Measurements from ENCODE around the gene MPP2.
"Not testable (repeated sequence)": the region's sequence is repeated elsewhere in the genome, so short reads cannot be mapped to it uniquely, and the experiment has no call there.

Gene MPP2

DNA sequence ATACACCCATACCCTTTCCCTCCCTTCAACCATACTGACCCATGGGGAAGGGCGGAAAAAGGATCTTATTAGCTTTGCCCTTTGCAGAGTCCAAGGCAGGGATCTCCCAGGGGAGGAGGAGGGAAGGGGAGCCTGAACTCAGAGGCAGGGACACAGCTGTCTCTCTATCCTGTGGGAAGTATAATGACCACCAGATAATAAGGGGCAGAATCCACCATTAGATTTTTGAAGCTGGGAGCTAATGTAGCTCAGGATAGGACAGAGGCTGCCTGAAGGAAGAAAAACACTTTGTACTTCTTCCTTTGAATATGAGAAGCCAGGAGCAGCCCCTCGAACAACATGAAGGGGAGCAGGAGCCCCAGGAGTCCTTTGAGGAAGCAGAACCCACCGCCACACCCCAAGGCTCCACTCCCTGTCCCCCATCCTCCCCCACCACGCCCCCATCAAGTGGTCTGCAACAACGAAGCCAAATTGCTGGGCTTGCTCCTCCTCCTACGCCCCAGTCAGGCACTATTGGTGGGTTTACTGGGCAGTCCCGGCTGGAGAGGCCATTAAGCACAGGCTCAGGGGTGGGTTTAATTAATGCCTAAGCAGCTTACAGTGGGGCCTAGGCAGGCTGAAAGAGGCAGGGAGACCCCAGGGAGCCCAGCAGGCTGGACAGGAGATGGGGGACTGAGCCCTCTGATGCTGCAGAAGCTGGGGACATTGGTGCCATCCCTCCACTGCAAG is 5.3 kb downstream of the MPP2 start:
- DNase-seq (ENCODE audit: low spot score): no peak

DNA sequence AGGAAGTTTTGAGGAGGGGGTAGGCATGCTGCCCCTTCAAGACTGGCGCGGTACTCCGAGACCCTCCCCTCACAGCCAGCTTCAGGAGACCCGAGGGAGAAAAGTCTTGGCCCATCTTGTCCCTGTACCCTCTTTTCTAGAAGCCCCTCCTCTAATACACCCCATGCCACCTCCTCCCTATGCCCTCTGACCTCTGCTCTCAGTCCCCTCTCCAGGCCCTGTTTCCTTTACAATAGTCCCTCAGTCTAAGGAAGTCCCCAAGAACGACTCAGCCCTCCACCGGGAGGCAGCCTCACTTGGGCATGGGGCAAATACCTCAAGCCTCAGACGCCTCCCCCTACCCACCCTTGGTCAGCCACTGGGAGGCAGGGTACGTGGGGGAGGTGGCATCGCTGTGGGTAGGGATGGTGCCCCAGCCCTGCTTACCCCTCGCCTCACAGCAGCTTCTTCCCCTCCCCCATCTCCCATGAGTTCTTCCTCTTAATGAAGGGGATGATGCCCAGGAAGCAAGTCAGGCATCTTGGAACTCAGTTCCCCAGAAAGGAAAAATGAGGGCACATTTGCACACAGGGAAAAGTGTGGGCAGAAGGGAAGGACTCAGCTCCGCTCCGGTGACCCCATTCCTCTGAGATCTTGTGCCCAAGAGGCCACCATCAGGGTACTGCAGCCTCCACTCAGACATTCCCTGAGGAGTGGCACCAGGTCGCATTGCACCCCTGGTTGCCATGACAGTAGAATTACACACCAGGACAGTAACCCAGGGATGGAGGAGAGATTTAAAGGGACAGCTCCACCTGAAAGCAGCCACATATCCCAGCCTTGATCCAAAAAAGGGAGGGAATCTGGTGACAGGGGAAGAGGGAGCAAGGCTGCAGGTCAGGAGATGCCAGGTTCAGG is 6.2 kb downstream of the MPP2 start:
- no peak for DNase-seq (ENCODE audit: low spot score)

DNA sequence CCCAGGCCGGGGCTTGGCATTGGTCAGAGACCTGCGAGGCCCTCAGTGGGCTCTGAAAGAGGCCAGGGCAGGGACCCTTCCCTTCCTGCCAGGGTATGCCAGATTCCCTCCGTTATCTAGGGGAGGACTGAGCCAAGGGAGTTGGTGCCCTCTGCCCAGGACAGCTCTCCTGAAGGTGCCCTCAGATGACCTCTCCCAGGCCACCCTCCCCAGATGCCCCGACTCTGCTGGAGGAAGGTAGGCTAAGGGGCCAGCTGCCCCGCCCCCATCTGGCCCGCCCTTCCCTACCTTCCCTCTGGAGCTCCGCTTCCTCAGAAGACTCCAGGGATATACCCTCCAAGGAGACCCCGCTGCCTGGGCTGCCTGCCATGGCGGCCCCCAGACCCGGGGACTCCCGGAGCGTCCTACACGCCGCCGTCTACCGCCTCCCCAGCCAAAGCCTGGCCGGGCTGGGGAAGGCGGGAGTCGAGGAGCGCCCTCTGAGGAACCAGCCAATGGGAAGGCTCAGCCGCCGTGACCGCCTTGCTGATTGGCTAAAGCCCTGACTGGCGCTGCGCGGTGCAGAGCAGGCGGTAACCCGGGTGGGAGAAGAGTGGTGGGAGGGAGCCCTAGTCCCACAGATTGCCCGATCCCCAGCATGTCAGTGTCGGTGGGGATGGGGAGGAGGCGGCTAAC is 7.0 kb downstream of the MPP2 start:
- DNase-seq (ENCODE audit: low spot score): peak; percentile 93

DNA sequence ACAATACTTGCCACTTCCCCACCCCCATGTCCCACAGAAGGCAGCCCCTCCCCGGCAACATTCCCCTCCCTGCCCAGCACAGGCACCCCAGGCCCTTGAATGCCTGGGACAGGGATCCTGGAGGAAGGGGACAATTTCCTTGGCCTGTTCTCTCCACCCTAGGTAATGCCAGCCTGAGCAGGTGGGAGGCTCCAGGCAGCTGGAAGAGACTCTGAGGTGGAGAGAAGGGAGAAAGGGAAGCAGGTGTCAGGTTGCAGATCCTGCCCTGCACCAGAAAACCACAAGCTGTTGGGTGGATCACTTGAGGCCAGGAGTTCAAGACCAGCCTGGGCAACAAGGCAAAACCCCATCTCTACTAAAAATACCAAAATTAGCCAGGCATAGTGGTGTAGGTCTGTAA is 8.9 kb downstream of the MPP2 start:
- DNase-seq (ENCODE audit: low spot score): no peak

DNA sequence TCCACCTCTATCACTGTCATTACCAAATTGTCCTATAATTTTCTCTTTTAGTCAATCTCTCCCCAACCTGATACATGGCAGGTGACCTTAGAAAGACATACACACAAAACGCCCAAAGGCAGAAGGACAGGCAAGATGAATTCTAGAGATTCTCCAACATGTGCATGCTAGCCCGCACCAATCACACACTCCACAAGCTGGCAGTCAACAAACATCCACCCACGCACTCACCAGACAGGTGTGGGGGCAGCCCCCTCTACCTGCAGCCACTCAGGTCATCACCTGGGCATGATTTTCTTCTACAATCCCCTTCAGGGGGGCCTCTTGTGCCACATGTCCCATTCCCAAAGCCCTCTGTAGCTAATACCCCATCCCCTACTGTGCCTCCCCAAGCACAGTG is 9.5 kb downstream of the MPP2 start:
- DNase-seq (ENCODE audit: low spot score): no peak

DNA sequence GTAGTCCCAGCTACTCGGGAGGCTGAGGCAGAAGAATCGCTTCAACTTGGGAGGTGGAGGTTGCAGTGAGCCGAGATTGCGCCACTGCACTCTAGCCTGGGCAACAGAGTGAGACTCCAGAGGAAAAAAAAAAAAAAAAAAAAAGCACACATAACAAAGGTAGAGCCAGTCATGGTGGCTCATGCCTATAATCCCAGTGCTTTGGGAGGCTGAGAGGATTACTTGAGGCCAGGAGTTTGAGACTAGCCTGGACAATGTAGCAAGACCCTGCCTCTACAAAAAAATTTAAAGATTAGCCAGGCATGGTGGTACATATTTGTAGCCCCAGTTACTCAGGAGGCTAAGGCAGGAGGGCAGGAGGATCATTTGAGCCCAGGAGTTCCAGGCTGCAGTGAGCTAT is 12.8 kb downstream of the MPP2 start:
- DNase-seq (ENCODE audit: low spot score): not testable (repeated sequence)

DNA sequence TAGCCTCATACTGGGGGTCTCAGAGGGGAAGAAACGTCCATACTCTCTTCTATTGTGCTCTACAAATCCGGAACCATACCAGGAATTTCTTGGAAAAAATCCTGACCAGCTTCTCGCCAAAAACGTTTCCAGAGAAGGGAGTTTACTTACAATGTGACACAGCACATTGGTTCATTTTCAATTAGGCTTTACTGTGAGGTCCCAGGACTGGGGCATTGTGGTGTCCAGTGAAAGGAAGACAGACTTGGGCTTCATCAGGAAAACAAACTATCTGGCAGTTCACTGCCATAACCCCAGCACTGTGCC is 14.7 kb downstream of the MPP2 start:
- no peak for DNase-seq (ENCODE audit: low spot score)

DNA sequence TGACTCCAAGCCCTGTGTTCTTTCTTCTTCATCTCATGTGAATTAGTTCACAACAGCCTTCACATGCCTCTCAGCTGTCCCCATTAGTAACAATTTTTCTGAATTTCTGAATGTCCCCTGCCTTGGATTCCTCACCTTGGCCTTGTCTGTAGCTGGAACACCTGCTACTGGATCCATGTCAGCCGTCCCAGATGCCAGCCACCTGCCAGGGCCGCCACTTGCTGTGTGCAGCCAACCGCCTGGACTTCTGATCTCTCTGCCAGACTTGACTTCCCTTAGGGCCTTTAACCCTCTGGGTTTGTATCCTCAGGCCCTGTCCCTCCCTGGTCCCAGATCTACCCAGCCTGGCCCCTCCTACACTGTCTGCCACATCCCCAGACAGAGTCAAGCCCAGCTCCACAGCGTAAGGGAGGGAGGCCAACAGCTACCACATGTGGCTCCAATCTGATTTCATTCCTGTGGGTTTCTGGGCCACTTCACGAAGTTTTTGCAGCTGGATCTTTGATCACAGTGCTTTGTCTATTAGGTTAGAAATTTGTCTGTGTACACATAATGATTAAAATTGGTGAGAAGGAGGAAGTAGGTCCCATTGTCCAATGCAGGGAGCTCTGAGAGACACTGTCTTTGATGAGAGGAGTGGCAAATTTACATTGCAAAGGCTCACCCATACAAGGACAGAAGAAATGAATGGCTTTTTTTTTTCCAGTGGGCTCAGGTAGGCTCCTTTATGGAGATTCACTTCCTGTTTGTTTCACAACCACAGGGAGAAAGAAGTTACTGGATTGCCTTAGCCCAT is 15.3 kb downstream of the MPP2 start:
- no peak for DNase-seq (ENCODE audit: low spot score)

DNA sequence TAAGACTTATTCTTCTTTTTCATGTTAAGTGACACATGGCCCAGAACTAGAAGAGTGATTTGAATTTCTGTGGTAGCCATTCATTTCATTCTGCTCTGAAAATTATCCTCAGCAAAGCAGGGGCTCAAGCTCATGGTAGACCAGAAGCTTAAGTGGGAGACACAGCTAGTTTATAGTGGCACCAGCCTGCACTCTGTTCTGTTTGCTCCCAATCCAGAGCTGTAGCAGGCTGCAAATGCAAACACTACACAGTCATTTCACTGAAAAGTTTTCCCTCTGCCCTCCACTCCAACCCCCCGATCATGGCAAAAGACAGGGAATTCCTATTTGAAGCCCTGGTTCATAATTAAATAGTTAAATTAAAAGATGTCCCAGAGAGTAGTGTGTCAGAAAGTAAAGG is 17.1 kb downstream of the MPP2 start:
- no peak for DNase-seq (ENCODE audit: low spot score)

DNA sequence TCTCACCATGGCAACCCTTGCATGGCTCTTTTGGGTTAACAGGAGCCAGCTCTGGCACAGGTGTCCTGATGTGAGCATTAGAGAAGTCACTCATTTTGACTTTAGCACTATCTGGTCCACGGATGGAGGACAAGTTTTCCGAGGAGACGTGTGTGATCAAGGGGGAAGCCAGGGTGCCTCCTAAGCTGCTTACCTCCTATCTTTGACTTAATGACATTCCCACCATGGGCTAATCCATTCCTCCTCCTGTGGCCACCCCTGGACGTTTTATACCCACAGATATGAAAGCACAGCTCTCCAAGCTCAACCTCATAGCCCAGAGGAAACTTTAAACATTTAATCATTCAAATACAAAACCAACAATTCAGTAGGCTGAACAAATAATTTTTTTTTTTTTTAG is 18.8 kb downstream of the MPP2 start:
- DNase-seq (ENCODE audit: low spot score): no peak

DNA sequence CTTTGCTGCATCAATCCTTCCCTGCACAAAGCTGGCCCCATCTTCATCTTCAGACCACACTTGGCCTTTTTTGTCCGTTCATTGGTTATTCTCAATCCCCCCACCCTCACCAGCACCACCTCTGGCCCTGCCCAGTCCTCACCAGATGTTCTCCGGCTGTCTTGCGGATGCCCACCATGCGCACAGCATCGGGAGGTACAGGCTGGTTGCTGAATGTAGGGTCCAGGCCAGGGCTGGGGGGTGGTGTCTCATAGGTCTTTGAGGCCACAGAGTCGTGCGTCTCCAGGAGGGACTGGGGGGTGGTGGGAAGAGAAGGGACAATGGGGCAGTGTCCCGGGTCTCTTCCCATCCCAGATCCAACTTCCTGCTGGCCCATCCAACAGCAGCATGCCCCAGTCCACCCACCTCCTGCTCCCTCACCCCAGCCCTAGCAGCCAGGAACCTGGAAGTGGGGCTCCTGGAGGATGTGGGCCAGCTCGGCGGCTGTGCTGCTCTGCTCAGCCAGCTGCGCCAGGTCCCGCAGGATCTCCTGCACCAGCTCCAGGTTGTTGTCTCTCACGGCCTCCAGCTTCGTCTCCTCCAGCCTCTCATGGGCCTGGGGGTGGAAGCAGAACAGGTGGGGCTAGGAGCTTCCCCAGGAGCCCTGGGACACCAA is 24.4 kb downstream of the MPP2 start:
- DNase-seq (ENCODE audit: low spot score): no peak

DNA sequence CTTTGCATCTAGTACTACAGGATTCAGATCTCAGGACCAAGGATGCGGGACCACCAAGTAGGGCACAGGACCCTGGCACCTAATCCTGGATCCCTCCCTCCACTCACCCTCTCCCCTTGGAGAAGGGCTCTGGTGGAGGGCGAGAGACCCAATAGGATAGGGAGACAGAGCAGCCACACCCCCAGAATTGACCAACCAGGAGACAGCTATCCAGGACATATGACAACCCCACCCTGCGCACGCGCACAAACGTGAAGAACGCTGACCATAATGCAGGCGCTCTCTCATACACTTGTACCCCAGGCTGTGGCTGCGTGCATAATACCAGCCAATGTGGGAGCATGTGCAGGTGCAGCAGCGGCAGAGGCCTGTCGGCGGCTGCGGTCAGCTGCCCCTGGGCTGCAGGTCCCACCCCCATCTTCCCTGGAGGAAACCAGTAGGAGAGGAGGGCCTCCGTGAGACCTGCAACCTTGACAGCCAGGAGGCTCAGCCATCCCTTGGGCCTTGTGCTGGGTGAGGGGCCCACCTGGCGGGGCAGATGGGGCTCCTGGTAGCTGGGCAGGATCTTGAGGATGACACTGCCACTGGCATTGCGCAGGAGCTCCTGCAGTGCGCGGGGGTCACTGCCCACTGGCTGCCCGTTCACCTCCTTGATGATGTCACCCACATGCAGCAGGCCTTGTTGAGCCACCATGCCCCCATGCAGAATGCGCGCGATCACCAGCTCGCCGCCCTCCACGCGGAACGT is 25.4 kb downstream of the MPP2 start:
- DNase-seq (ENCODE audit: low spot score): no peak

DNA sequence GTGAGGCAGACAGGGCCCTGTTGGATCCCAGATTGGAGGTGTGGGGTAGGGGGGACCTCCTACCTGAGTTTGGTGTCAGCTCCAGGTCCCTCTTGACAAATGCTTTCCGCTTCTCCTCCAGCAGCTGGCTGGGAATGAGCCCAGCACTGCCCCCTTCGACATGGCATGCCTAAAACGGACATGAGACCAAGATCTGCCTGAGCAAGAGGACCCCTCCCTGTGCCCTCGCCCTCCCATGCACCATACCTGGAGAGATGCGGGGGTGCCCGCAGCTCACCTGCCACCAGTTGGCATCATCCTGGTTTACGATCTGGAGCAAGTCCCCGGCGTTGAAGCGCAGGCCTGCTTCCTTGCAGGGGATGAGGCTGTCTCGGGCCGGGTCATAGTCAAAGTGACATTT is 26.2 kb downstream of the MPP2 start:
- DNase-seq (ENCODE audit: low spot score): no peak

DNA sequence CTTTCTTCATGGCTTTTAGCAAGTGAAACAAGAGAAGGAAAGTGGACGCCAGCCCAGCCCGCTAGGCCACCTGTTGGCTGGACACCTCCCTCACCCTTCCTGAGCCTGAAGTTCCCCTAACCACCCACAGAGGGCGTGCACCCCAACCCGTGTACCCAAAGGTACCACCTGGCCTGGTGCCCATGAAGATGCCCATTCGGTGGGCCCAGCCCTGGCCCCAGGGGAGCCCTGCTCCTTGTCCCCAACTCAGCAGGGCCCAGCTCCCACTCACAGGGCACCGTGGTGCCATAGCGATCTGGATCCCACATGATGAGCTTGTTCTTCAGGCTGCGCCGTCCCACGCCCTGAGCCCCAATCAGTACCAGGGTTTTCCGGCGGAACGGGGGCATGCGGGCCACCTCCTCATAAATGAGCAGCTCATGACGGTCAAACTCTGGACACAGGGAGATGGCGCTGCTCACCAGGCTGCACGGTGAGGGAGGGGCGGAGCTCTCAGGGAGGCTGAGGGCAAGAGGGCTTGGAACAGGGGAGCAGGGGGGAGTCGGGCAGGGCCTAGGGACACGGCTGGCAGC is 26.8 kb downstream of the MPP2 start:
- DNase-seq (ENCODE audit: low spot score): no peak

DNA sequence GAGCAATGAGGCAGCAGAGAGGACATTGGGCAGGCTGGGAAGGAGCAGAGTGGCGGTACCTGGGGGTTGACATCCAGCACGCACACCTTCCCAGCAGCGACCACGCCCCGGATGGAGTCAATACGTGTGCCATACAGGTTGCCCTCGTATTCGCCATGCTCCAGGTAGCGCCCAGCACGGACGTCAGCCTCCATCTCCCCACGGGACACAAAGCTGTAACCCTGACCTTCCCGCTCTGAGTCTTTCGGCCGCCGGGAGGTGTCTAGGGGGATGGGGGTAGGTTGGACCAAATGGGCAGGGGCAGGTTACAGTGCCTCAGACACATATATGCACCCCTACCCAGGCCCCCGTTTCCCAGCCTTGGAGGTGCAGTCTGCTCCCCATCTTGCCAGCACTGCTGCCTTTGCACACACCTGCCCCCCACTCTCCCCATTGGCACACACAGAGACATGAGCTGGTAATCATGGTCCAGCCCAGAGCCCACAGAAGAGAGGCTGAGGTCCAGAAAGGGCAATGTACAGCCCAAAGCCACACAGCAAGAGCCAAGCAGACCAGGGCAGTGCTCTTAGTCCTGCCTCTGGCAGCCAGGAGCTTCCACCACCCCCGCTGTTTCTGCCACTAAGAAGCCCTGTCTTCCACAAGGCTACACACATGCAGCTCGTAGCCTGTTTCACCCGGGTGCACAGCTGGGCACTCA is 27.5 kb downstream of the MPP2 start:
- DNase-seq (ENCODE audit: low spot score): no peak

DNA sequence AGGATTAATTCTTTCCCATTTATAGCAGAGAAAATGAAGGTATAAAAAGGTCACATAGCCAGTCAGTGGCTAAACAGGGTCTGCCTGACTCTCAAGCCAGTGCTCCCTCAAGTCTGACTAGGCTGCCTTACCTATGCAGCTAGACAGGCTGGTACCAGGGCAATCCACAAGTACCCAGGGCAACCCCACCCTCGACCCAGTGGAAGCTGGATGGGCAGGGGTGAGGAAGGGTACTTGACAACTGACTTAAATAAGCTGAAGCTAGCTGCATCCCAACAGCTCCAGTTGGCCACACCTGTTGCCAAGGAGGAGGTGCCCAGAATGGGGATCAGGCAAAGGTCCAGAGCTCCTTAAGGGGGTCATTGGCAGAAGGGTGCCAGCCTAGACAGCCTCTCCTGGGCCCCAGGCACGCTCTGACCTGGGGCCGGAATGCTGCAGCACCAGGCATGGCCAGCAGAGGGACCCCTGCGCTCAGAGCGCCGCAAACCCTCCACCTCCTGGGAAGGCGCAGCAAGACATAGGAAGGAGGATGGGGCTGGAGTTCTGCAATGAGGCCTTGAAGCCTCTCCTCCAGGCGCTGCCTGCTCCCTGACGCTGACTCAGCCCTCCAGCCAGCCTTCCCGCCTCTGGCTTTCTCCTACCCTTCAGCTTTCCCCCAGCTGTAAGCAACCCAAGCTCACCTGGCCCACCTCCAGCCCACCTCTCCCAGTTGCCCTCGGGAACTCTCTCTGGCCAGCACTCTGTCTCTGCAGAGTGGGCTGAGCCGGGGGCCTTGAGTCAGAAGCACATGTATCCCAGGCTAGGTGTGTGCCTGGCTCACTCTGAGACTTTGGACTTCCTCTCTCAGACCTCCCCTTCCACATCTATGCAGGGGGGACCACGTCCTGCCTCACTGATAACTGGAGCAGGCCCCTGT is 28.8 kb downstream of the MPP2 start:
- DNase-seq (ENCODE audit: low spot score): peak; percentile 78

DNA sequence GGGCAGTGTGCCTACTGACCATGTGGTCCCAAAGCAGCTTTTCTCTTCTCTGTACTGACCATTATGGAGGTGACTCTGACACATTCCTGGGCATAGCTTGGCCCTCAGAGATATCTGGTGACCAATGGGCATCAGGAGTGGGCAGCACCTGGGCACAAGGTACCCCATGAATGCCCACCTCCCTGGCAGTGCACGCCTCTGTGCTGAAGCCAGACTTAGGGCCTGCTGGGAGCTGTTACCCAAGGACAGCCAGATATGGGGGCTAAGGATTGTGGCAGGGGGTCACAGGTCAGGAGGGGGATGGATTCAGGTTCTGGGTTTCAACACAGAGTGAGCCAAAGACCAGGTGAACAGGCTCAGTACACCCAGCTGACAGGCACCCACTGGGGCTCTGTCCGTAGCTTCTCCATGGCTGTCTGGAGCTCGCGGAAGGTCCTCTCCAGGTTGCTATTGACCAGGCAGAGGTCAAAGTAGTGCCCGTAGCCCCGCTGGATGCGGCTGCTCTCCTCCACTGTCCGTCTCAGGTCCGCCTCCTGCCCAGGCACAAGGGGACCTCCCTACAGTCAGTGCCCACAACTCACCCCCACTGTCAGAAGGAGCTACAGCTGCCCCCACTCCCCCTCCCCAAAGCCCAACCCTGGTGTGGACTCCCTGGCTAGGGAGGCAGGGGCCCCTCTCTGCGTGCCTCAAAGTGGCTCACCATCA is 29.7 kb downstream of the MPP2 start:
- DNase-seq (ENCODE audit: low spot score): no peak

DNA sequence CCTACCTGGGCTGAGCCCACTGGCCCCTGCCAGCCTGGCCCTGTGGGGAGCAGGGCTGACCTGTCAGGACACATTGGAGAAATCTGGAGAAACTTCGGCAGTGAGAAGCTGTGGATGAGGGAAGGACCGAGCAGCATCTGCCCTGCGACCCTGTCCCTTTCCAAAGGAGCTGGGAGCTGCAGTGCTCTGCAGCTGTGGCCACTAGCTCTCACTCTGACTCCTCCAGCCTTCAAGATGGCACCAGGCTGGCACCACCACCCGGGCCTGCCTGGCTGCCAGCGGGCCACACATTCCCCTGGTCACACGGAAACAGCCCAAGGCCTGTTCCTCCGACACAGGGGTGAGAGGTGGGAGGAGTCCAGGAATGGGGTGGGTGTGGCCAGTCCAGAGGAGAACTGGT is 30.3 kb downstream of the MPP2 start:
- DNase-seq (ENCODE audit: low spot score): no peak
